ENCODE results near the gene LRRC23. TPM values are rescaled to one million over a fixed set of nuclear protein-coding genes. Genes with fewer than 3 reads are reported as not detected.
"Not testable (repeated sequence)": the region's sequence is repeated elsewhere in the genome, so short reads cannot be mapped to it uniquely, and the experiment has no call there.

LRRC23 gene
- total RNA-seq, 1 donor from 2014 or later = 5.6 TPM

DNA sequence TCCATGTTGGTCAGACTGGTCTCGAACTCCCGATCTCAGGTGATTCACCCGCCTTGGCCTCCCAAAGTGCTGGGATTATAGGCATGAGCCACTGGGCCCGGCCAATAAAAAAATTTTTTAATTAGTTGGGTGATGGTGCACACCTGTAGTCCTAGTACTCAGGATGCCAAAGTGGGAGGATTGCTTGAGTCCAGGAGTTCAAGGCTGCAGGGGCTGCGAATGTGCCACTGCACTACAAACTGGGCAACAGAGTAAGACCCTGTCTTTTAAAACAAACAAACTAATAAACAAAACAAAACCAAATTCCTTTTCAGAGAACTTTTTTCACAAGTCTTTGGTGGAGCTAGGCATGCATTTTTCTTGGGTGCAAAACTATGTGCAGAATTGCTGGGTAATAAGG, 21.4 kb upstream of the LRRC23 start:
- Mint-ChIP-seq H3K36me3 (ENCODE audit: low read depth) (peaks cover 11% of the 10 kb centered on the region), H3K4me3 (no peak overlapping the region), H3K9me3 (no peaks in the 10 kb centered on the region), H3K4me1 (ENCODE audit: low read depth) (no peaks in the 10 kb centered on the region), H3K27ac (no peak overlapping the region), H3K27me3 (ENCODE audit: insufficient read depth) (no peaks in the 10 kb centered on the region)
- intact Hi-C loops (cut with micrococcal nuclease) = no loop called here
- DNase-seq (ENCODE audit: low spot score) = no peak

DNA sequence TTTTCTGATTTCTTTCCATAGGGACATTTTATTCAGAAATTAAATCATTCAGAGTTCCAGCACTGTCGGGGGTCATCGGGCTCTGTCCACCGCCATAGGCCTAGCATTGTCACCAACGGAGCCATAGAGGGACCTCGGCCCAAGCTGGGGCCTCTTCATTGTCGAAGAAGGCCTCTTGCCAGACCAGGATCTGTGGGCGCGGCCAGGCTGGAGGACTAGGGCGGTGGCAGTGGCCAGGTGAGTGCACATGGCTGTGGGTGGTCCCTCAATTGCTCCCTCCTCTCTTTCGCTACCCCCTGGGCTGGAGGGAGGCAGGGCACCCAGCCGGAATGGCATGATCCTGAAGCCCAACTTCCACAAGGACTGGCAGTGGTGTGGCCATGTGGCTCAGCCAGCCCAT, 20.9 kb upstream of the LRRC23 start:
- H3K9me3 Mint-ChIP-seq = no peaks in the 10 kb centered on the region
- intact Hi-C loops (cut with micrococcal nuclease) = no loop called here
- H3K27me3 Mint-ChIP-seq (ENCODE audit: insufficient read depth) = no peaks in the 10 kb centered on the region
- no peak for DNase-seq (ENCODE audit: low spot score)
- no peak overlapping the region for H3K4me3 Mint-ChIP-seq
- no peak overlapping the region for H3K27ac Mint-ChIP-seq
- peaks cover 15% of the 10 kb centered on the region for H3K36me3 Mint-ChIP-seq (ENCODE audit: low read depth)
- no peaks in the 10 kb centered on the region for H3K4me1 Mint-ChIP-seq (ENCODE audit: low read depth)

DNA sequence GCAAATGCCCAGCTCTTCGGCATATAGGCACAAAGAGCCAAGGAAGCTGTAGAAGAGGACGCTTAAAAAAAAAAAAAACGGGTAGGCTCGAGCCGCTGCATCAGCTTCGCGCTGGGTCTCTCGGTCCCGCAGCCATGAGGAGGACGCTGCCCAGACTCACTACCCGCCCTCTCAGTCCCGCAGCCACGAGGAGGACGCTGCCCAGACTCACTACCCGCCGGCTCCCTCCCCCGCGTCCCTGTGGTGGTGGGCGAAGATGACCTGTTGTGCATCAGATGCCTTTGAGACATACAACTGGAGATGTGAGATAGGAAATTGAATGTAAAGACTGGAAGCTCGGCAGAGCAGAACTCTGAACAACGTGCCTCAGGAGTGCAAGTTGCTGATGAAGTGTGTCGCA, 20.1 kb upstream of the LRRC23 start:
- Mint-ChIP-seq H3K36me3 (ENCODE audit: low read depth) (peaks cover 15% of the 10 kb centered on the region), H3K9me3 (no peaks in the 10 kb centered on the region), H3K4me3 (no peak overlapping the region), H3K27ac (no peak overlapping the region), H3K27me3 (ENCODE audit: insufficient read depth) (no peaks in the 10 kb centered on the region), H3K4me1 (ENCODE audit: low read depth) (no peaks in the 10 kb centered on the region)
- intact Hi-C loops (cut with micrococcal nuclease) = no loop called here
- DNase-seq (ENCODE audit: low spot score) = no peak

DNA sequence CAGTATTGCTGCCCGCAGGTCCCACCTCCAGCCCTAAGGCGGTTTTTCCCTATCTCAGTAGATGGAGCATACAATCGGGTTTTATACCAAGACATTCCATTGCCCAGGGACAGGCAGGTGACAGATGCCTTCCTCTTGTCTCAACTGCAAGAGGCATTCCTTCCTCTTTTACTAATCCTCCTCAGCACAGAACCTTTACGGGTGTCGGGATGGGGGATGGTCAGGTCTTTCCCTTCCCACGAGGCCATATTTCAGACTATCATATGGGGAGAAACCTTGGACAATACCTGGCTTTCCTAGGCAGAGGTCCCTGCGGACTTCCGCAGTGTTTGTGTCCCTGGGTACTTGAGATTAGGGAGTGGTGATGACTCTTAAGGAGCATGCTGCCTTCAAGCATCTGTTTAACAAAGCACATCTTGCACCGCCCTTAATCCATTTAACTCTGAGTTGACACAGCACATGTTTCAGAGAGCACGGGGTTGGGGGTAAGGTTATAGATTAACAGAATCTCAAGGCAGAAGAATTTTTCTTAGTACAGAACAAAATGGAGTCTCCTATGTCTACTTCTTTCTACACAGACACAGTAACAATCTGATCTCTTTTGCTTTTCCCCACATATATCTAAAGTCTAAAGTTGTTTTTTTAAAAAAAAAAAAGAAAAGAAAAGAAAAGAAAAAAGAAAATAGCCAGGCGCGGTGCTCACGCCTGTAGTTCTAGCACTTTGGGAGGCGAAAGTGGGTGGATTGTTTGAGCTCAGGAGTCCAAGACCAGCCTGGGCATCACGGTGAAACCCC, 18.2 kb upstream of the LRRC23 start:
- H3K4me3 Mint-ChIP-seq; H3K27me3 Mint-ChIP-seq (ENCODE audit: insufficient read depth); DNase-seq (ENCODE audit: low spot score); intact Hi-C loops (cut with micrococcal nuclease); H3K27ac Mint-ChIP-seq; H3K9me3 Mint-ChIP-seq: not testable (repeated sequence)
- H3K36me3 Mint-ChIP-seq (ENCODE audit: low read depth) = peaks cover 15% of the 10 kb centered on the region
- peaks cover 11% of the 10 kb centered on the region for H3K4me1 Mint-ChIP-seq (ENCODE audit: low read depth)

DNA sequence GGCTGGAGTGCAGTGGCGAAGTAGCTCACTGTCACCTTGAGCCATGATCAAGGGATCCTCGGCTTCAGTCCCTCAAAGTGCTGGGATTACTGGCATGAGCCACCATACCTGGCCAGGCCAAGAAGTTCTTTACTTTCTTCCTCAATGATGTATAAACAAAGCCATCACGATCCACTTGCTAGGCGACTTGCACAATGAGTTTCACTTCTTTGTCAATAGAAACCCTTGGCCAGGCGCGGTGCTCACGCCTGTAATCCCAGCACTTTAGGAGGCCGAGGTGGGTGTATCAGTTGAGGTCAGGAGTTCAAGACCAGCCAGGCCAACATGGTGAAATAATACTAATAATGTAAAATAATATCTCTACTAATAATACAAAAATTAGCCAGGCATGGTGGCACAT, 17.2 kb upstream of the LRRC23 start:
- no peak for DNase-seq (ENCODE audit: low spot score)
- H3K27ac Mint-ChIP-seq = no peak overlapping the region
- peaks cover 15% of the 10 kb centered on the region for H3K36me3 Mint-ChIP-seq (ENCODE audit: low read depth)
- H3K27me3 Mint-ChIP-seq (ENCODE audit: insufficient read depth) = no peaks in the 10 kb centered on the region
- intact Hi-C loops (cut with micrococcal nuclease) = no loop called here
- peaks cover 17% of the 10 kb centered on the region for H3K4me1 Mint-ChIP-seq (ENCODE audit: low read depth)
- H3K4me3 Mint-ChIP-seq = no peak overlapping the region
- H3K9me3 Mint-ChIP-seq = no peaks in the 10 kb centered on the region

DNA sequence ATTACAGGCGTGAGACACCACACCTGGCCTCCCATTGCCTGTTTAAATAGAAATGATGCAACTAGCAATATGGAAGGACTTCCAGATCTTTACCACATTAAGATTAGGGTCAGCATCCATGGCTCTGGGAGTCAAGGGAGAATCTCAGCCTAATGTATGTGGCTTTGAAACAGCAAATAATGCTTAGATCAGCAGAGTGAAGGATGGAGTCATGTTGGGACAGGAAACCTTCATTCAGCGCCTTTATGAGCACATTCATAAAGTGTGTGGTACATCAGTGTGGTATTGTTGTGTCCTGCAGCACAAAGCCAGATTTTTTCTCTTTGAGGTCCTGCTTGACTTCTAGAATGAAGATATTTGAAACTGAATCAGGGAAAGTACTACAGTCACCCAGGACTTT, 16.3 kb upstream of the LRRC23 start:
- H3K36me3 Mint-ChIP-seq (ENCODE audit: low read depth) = peaks cover 15% of the 10 kb centered on the region
- H3K27ac Mint-ChIP-seq = no peak overlapping the region
- no peaks in the 10 kb centered on the region for H3K27me3 Mint-ChIP-seq (ENCODE audit: insufficient read depth)
- intact Hi-C loops (cut with micrococcal nuclease) = no loop called here
- no peaks in the 10 kb centered on the region for H3K9me3 Mint-ChIP-seq
- DNase-seq (ENCODE audit: low spot score) = no peak
- H3K4me1 Mint-ChIP-seq (ENCODE audit: low read depth) = peaks cover 19% of the 10 kb centered on the region
- H3K4me3 Mint-ChIP-seq = no peak overlapping the region

DNA sequence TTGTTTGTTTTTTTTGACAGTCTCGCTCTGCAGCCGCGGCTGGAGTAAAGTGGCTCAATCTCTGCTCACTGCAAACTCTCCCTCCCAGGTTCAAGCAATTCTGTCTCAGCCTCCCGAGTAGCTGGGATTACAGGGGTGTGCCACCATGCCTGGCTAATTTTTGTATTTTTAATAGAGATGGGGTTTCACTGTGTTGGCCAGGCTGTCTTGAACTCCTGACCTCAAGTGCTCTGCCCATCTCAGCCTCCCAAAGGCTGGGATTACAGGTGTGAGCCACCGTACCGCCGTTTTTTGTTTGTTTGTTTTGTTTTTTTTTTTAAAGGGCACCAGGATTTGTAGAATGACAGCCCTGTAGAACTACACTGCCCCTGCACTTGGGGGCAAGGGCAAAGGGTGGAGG, 15.8 kb upstream of the LRRC23 start:
- not testable (repeated sequence) for H3K4me3 Mint-ChIP-seq

DNA sequence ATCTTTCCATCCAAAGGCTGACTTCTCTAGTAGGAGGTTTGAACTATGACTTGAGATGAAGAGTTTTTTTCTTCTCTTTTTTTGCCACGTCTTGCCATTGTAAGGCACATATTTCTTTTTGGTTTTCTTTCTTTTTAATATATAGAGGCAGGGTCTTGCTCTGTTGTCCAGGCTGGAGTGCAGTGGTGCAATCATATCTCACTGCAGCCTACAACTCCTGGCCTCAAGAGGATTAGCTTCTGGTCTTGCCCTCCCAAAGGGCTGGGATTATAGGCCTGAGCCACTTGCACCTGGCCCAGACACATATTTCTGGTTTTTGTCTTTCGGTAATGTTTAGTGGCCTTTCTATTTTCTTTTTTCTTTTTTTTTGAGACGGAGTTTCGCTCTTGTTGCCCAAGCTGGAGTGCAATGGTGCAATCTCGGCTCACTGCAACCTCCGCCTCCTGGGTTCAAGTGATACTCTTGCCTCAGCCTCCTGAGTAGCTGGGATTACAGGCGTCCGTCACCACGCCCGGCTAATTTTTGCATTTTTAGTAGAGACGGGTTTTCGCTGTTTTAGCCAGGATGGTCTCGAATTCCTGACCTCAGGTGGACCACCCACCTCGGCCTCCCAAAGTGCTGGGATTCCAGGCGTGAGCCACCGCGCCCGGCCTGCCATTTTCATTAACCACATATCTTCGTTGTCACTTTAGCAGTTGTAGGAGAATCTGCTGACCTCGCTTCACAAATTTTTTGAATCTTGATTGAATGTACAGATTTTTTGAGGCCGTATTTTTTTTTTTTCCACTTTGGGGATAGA, 14.6 kb upstream of the LRRC23 start:
- Mint-ChIP-seq H3K27ac (peak overlapping the region; percentile 87), H3K4me3 (peak overlapping the region; percentile 84), H3K4me1 (ENCODE audit: low read depth) (peaks cover 19% of the 10 kb centered on the region)
- DNase-seq (ENCODE audit: low spot score); H3K9me3 Mint-ChIP-seq; H3K27me3 Mint-ChIP-seq (ENCODE audit: insufficient read depth); H3K36me3 Mint-ChIP-seq (ENCODE audit: low read depth): not testable (repeated sequence)
- intact Hi-C loops (cut with micrococcal nuclease) = loop anchor here (2.0 to 5.0 kb wide), 2 partner anchors 53 to 398 kb away; partner anchors contain the start of genes MRPL51, NCAPD2 and RNU7-1

More for the DNA sequence above, 15.8 kb upstream of the LRRC23 start:
- H3K9me3 Mint-ChIP-seq; H3K27ac Mint-ChIP-seq; H3K27me3 Mint-ChIP-seq (ENCODE audit: insufficient read depth); intact Hi-C loops (cut with micrococcal nuclease); DNase-seq (ENCODE audit: low spot score): not testable (repeated sequence)
- Mint-ChIP-seq H3K4me1 (ENCODE audit: low read depth) (peaks cover 19% of the 10 kb centered on the region), H3K36me3 (ENCODE audit: low read depth) (peaks cover 14% of the 10 kb centered on the region)

DNA sequence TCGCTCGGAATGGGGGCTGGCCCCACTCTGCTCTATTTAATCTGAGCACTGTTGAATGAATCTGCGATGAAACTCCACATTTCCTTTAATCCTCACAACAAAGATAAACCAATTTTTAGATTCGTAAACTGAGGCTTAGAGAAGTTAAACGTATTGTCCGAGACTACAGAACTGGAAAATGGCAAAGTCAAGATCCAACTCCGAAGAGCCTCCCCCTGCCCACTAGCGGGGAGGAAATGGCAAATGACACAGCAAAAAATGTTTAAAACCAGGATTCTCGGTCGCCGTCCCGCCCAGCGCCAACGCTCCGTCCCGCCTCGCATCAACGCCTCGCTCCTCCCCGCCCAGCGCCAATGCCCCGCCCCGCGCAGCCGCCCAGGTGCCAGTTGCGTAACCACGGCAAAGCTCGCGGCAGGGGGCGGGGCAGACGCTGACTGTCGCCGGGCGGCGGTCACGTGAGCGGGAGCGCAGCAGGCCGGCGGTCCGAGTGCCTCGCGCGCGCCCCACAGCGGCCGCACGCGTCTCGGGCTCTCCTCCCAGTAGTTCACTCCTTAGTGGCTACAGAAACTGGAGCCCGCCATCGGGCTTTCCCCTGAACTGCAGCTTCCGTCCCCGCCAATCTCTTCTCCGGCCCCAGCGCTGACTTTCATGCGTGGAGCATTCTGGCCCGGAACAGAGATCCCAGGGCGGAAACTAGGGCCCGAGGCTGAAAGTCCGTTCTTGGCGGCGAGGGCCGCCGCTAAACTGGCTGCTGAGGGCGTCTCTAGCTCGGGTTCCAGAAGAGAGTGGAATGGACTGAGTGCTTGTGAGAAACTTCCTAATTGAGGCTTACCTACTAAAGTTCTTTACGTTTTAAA, 13.6 kb upstream of the LRRC23 start:
- Mint-ChIP-seq H3K27me3 (ENCODE audit: insufficient read depth) (no peaks in the 10 kb centered on the region), H3K4me3 (peak overlapping the region; percentile 84), H3K36me3 (ENCODE audit: low read depth) (peaks cover 5% of the 10 kb centered on the region), H3K27ac (peak overlapping the region; percentile 95), H3K9me3 (no peaks in the 10 kb centered on the region), H3K4me1 (ENCODE audit: low read depth) (peaks cover 19% of the 10 kb centered on the region)
- intact Hi-C loops (cut with micrococcal nuclease) = loop anchor here (1.0 to 5.0 kb wide), 12 partner anchors 9 to 399 kb away; partner anchors contain the start of genes CHD4, COPS7A, EMG1 and ENO2
- peak; percentile 98 for DNase-seq (ENCODE audit: low spot score)

DNA sequence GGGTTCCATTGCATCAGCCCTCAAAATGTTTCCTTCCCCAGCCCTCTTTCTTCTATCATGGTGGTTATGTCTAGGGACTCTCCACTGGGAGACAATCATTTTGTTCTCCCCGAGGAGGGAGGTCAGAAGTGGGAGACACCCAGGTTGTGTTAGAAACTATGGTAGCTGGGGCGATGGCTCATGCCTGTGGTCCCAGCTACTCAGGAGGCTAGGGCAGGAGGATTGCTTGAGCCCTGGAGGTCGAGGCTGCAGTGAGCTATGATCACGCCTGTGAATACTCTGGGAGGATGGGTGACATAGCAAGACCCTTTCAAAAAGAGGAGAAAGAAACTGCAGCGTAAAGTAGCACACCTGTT, 13.0 kb upstream of the LRRC23 start:
- peaks cover 19% of the 10 kb centered on the region for H3K4me1 Mint-ChIP-seq (ENCODE audit: low read depth)

DNA sequence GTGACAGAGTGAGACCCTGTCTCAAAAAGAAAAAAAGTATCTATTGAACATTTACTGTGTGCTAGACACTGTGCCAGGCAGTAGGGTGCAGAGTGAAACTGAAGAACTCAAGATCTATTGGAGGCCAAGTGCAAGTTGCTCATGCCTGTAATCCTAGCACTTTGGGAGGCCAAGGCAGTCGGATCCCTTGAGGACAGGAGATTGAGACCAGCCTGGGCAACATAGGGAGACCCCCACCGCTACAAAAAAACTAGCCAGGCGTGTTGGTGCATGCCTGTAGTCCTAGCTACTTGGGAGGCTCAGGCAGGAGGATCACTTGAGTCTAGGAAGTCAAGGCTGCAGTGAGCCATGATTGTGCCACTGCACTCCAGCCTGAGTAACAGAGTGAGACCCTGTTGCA, 11.9 kb upstream of the LRRC23 start:
- H3K27me3 Mint-ChIP-seq (ENCODE audit: insufficient read depth); H3K9me3 Mint-ChIP-seq; H3K36me3 Mint-ChIP-seq (ENCODE audit: low read depth); DNase-seq (ENCODE audit: low spot score): not testable (repeated sequence)
- Mint-ChIP-seq H3K4me1 (ENCODE audit: low read depth) (peaks cover 19% of the 10 kb centered on the region), H3K27ac (peak overlapping the region; percentile 70), H3K4me3 (peak overlapping the region; percentile 33)
- intact Hi-C loops (cut with micrococcal nuclease) = loop anchor here (5.0 kb wide), 1 partner anchor 400 kb away; the partner anchor contains the start of genes MRPL51 and NCAPD2

More for the DNA sequence above, 13.0 kb upstream of the LRRC23 start:
- no peak for DNase-seq (ENCODE audit: low spot score)
- Mint-ChIP-seq H3K9me3 (no peaks in the 10 kb centered on the region), H3K27ac (peak overlapping the region; percentile 95), H3K4me3 (peak overlapping the region; percentile 84), H3K36me3 (ENCODE audit: low read depth) (peaks cover 5% of the 10 kb centered on the region), H3K27me3 (ENCODE audit: insufficient read depth) (no peaks in the 10 kb centered on the region)
- intact Hi-C loops (cut with micrococcal nuclease) = loop anchor here (1.0 to 5.0 kb wide), 12 partner anchors 9 to 399 kb away; partner anchors contain the start of genes CHD4, COPS7A, EMG1 and ENO2

DNA sequence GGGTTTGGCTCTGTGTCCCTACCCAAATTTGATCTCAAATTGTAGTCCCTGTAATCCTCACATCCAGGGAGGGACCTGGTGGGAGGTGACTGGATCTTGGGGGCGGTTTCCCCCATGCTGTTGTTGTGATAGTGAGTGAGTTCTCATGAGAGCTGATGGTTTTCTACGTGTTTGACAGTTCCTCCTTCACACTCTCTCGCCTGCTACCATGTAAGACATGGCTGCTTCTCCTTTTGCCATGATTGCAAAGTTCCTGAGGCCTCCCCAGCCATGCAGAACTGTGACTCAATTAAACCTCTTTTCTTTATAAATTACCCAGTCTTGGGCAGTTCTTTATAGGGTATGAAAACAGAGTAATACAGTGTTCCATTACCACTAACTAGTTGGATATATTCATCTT, 10.3 kb upstream of the LRRC23 start:
- no peaks in the 10 kb centered on the region for H3K9me3 Mint-ChIP-seq
- H3K27ac Mint-ChIP-seq = no peak overlapping the region
- no peaks in the 10 kb centered on the region for H3K27me3 Mint-ChIP-seq (ENCODE audit: insufficient read depth)
- DNase-seq (ENCODE audit: low spot score) = no peak
- H3K4me1 Mint-ChIP-seq (ENCODE audit: low read depth) = peaks cover 20% of the 10 kb centered on the region
- peaks cover 1% of the 10 kb centered on the region for H3K36me3 Mint-ChIP-seq (ENCODE audit: low read depth)
- intact Hi-C loops (cut with micrococcal nuclease) = loop anchor here (5.0 kb wide), 1 partner anchor 402 kb away; the partner anchor contains the start of genes MRPL51 and NCAPD2
- H3K4me3 Mint-ChIP-seq = no peak overlapping the region
